Measurements from ENCODE around the gene KPRP. TPM values are rescaled to one million over a fixed set of nuclear protein-coding genes. Genes with fewer than 3 reads are reported as not detected.

The KPRP gene
- total and polyA plus RNA-seq, 2 donors from 2014 or later, result not detected

DNA sequence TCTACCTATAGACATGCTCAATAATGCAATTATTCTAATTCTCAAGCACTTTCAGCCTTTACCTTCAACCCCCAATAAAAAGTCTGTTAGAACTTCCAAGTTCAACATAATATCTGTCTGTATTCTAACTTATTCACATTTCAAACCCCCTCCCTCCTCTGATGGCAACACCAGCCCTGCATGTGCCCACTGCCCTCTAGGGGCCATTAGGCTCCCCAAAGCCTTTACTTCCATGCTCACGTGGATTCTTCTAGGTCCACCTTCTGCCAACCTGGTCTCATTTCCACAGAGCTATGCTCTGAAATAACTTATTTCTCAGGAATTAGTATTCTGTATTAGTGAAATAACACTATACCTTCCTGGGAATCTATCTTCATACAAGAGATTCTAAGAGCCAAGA lies 22.2 kb upstream of the KPRP start:
- H3K4me3 ChIP-seq (ENCODE audit: low read length in 3 of 3), result no peak overlapping the region
- no peak overlapping the region for H3K27ac ChIP-seq (ENCODE audit: low read depth in 2 of 2, low read length in 2 of 2)
- no peaks in the 10 kb centered on the region for H3K9me3 ChIP-seq (ENCODE audit: control insufficient read depth in 2 of 3, insufficient read depth in 1 of 3, low read length in 3 of 3)
- H3K36me3 ChIP-seq (ENCODE audit: control insufficient read depth in 2 of 3, insufficient read depth in 3 of 3, low read length in 3 of 3), result no peaks in the 10 kb centered on the region
- TF ChIP-seq, protein P1, sequence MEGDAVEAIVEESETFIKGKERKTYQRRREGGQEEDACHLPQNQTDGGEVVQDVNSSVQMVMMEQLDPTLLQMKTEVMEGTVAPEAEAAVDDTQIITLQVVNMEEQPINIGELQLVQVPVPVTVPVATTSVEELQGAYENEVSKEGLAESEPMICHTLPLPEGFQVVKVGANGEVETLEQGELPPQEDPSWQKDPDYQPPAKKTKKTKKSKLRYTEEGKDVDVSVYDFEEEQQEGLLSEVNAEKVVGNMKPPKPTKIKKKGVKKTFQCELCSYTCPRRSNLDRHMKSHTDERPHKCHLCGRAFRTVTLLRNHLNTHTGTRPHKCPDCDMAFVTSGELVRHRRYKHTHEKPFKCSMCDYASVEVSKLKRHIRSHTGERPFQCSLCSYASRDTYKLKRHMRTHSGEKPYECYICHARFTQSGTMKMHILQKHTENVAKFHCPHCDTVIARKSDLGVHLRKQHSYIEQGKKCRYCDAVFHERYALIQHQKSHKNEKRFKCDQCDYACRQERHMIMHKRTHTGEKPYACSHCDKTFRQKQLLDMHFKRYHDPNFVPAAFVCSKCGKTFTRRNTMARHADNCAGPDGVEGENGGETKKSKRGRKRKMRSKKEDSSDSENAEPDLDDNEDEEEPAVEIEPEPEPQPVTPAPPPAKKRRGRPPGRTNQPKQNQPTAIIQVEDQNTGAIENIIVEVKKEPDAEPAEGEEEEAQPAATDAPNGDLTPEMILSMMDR (IDR thresholded peaks at IDR 0.05; ENCODE audit: borderline replicate concordance, extremely low read depth, insufficient read depth), result peak; percentile 46
- no peak overlapping the region for H3K9ac ChIP-seq (ENCODE audit: low read length in 3 of 3)
- DNase-seq (no peak), FAIRE-seq (no peak)
- intact Hi-C loops (cut with DNase I), result no loop called here
- no peaks in the 10 kb centered on the region for H3K27me3 ChIP-seq (ENCODE audit: control insufficient read depth, insufficient read depth, low read length)
- no peaks in the 10 kb centered on the region for H3K4me1 ChIP-seq (ENCODE audit: control insufficient read depth in 2 of 3, insufficient read depth in 2 of 3, low read depth in 1 of 3, low read length in 3 of 3)

DNA sequence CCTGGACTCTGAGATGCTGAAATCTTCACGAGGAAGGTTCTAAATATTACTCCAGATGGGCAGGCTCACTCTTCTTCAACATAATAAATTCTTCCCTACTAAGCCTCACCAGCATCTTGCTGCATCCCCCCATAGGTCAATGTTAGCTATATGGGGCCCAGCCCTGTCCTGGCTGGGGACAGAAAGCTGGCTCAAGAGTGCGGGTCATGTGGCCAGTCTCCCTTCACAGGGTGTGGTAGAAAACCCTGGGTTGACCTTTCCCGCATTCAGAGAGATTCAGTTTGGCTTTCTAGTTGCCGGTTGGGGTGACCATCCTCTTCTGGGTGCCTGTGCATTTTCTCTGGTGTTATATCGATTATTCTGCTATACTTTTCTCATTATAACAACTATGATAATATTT lies 19.8 kb upstream of the KPRP start:
- FAIRE-seq, result no peak
- Histone ChIP-seq H3K27me3 (ENCODE audit: control insufficient read depth, insufficient read depth, low read length) (no peaks in the 10 kb centered on the region), H3K36me3 (ENCODE audit: control insufficient read depth in 2 of 3, insufficient read depth in 3 of 3, low read length in 3 of 3) (no peaks in the 10 kb centered on the region), H3K9ac (ENCODE audit: low read length in 3 of 3) (no peak overlapping the region), H3K4me1 (ENCODE audit: control insufficient read depth in 2 of 3, insufficient read depth in 2 of 3, low read depth in 1 of 3, low read length in 3 of 3) (no peaks in the 10 kb centered on the region), H3K27ac (ENCODE audit: low read depth in 2 of 2, low read length in 2 of 2) (no peak overlapping the region), H3K9me3 (ENCODE audit: control insufficient read depth in 2 of 3, insufficient read depth in 1 of 3, low read length in 3 of 3) (no peaks in the 10 kb centered on the region), H3K4me3 (ENCODE audit: low read length in 3 of 3) (no peak overlapping the region)
- TF ChIP-seq, protein P1 (IDR thresholded peaks at IDR 0.05; ENCODE audit: borderline replicate concordance, extremely low read depth, insufficient read depth), result no peak
- no peak for DNase-seq
- intact Hi-C loops (cut with DNase I), result no loop called here

DNA sequence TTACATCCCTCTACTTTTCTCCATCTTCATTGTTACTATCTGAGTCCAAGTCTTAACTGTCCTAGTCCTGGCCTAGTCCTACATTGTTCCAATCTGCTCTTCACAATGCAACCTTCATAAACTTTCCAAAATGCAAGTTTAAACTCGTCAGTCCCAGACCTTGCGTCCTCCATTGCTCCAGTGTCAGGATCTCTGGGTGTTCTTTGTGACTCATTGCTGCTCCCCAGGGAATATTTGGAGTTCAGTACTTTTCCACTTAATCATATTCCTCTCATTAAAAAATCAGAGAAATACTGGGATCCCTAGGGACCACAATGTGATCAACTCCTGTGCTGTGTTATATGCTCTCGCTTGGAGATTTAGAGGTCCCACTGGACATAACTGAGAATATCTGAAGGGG lies 18.0 kb upstream of the KPRP start:
- intact Hi-C loops (cut with DNase I), result no loop called here
- DNase-seq (no peak), FAIRE-seq (no peak)
- Histone ChIP-seq H3K9ac (ENCODE audit: low read length in 3 of 3) (no peak overlapping the region), H3K36me3 (ENCODE audit: control insufficient read depth in 2 of 3, insufficient read depth in 3 of 3, low read length in 3 of 3) (no peaks in the 10 kb centered on the region), H3K4me1 (ENCODE audit: control insufficient read depth in 2 of 3, insufficient read depth in 2 of 3, low read depth in 1 of 3, low read length in 3 of 3) (no peaks in the 10 kb centered on the region), H3K9me3 (ENCODE audit: control insufficient read depth in 2 of 3, insufficient read depth in 1 of 3, low read length in 3 of 3) (no peaks in the 10 kb centered on the region), H3K27ac (ENCODE audit: low read depth in 2 of 2, low read length in 2 of 2) (no peak overlapping the region), H3K4me3 (ENCODE audit: low read length in 3 of 3) (no peak overlapping the region), H3K27me3 (ENCODE audit: control insufficient read depth, insufficient read depth, low read length) (no peaks in the 10 kb centered on the region)
- TF ChIP-seq, protein P1 (IDR thresholded peaks at IDR 0.05; ENCODE audit: borderline replicate concordance, extremely low read depth, insufficient read depth), result no peak

DNA sequence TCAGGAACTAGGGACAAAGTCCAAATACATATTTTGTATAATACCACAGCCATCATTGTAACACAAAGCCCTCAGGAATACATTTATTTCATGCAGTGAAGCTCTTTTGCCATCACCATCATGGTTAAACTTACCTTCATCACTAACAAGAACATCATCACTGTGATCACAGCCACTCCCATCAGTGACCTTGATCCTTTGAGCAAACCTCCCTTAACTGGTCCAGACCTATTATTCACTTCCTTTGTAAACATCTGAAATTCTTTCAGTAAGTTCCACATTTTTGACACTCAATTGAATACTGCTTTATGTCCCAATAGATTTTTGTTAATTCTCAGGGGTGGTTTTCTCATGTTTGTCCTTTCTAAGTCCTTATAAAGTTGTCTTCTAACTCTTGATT lies 16.2 kb upstream of the KPRP start:
- no peaks in the 10 kb centered on the region for H3K9me3 ChIP-seq (ENCODE audit: control insufficient read depth in 2 of 3, insufficient read depth in 1 of 3, low read length in 3 of 3)
- H3K9ac ChIP-seq (ENCODE audit: low read length in 3 of 3), result no peak overlapping the region
- intact Hi-C loops (cut with DNase I), result no loop called here
- TF ChIP-seq, protein P1 (IDR thresholded peaks at IDR 0.05; ENCODE audit: borderline replicate concordance, extremely low read depth, insufficient read depth), result no peak
- no peaks in the 10 kb centered on the region for H3K4me1 ChIP-seq (ENCODE audit: control insufficient read depth in 2 of 3, insufficient read depth in 2 of 3, low read depth in 1 of 3, low read length in 3 of 3)
- no peak overlapping the region for H3K27ac ChIP-seq (ENCODE audit: low read depth in 2 of 2, low read length in 2 of 2)
- no peaks in the 10 kb centered on the region for H3K36me3 ChIP-seq (ENCODE audit: control insufficient read depth in 2 of 3, insufficient read depth in 3 of 3, low read length in 3 of 3)
- FAIRE-seq (no peak), DNase-seq (no peak)
- H3K4me3 ChIP-seq (ENCODE audit: low read length in 3 of 3), result no peak overlapping the region
- H3K27me3 ChIP-seq (ENCODE audit: control insufficient read depth, insufficient read depth, low read length), result no peaks in the 10 kb centered on the region

All from kidney (tissue), 14 donors.